ENCODE measurements around the gene TTN.
A peak's percentile ranks its signal among the peaks of the same experiment; 100 is the strongest.

The TTN gene

DNA sequence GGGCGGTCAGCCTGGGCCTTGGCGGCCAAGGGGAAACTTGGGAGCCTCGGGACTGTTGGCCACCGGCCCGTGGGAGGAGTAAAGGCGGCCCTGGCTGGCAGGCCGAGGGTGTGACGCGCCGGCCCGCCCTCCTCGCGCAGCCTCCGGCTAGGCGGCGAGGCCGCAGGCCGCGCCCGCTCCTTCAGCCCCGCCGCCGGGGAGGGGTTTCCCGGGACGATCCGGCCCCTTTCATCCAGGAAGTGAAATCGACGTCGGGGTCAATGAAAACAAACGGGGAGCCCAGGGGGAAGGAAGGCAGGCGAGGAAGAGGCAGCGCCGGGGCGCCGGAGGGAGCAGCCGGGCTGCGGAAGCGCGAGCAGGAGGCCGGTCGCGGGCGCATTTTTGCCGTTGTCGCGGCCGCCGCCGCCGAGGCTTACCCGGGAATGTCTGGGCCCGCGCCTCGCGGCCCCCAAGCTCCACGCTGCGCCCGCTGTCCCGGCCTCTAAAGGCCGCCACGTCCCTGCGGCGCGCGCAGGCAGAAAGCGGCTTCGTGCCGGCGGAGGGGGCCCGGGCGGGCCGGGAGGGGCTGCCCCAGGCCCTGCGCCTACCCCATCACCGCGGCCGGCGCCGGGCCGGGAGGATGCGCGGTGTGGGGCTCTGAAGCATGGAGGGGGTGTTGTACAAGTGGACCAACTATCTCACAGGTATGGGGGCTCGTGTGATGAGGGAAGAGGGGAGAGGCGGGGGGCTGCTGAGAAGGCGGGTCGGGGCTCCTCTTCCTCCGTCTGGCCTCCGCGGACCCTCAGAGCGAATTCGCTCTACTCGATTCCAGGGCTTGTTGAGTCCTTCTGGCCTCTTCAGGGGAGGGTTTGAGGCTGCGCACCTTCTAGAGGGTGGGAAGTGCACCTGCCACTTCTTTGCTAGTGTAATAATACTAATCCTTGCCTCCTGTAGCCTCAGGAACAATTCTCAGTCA is 326.7 kb downstream of the TTN start, which contains the start of gene PLEKHA3:
TSS of gene PLEKHA3 (plus strand) at position 231 of the 955 bp plus-strand sequence. CDS start at position 644, 413 bp downstream.
- peak; percentile 86 for DNase-seq

DNA sequence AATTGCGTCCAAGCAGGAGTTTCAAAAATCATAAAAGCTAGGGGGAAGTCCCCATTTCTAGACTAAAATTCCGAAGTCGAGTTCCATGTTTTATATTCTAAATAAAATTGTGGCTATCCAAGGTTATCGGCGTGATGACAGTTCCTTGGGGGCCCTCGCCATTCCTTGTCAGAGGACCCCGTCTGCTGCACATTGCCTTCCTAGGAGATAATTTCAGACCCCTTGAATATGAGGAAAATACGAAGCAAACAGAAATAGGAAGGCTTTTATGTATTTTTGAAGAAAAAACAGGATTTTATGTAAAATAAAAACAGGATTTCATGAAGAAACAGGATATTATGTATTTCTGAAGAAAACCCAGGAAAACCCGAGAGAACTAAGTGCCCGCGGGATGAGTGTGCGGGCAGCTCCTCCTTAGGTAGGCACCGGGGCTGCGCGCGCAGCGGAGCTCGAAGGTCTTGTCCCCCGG is 327.4 kb downstream of the TTN start:
- DNase-seq = no peak

- peak; percentile 12 for DNase-seq
These were observed 328.0 kb downstream of the TTN start for GRCh38 chr2:178479275-178479616.

DNA sequence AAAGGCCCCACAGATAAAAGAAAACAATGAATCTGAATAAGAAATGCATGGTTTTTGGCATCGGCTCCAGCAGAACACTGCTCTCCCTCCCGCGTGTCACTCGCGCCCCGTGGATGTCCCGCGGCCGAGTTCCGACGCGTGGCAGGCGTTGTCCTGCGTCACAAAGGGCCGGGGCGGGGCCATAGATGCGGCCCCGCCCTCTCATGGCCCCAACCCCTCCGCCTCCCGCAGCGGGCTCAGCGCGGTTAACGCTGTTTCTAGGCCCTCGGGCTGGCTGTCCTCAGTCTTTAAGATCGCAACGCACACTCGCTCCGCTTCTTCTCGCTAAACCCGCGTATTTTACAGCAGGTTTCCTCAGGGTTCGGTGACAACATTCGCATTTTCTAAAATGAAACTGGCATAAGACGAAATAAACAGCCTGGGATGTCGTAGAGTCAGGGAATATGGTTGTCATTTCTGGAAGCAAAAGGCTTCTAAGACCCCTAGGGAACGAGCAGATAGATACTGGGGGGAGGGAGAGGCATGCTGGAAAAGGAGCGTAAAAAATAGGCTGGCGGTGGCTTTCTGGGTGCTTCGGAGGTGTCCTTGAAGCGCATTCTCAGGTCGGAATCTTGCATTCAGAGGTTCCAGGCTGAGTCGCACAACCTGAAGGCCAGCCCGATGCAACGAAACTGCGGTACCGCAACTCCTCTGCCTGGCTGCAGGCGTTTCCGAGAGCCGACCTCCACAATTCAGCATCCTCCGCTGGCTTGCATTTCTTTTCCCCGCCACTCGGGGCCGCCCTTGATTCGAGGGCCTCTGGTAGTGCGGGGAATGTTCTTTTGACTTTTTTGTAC is 328.6 kb downstream of the TTN start, which contains the start of gene FKBP7:
TSS of gene FKBP7 (minus strand) at position 162 of the 836 bp plus-strand sequence. CDS start at position 61, 101 bp downstream.
- DNase-seq = peak; percentile 88

DNA sequence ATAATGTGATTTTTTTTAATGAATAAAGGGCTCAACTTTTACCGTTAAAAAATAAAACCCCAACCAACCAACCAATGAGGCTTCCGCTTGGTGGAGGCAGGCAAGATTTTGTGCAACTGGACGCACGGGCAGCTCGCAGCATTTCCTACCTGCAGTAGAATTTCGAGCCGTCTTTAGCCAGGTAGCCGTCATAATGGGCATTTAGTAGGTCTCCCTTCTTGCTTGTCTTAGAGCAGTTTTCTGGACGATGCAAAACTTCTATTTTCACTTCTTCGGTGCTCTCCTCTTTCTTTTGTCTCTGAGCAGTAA is 329.1 kb downstream of the TTN start:
- no peak for DNase-seq

DNA sequence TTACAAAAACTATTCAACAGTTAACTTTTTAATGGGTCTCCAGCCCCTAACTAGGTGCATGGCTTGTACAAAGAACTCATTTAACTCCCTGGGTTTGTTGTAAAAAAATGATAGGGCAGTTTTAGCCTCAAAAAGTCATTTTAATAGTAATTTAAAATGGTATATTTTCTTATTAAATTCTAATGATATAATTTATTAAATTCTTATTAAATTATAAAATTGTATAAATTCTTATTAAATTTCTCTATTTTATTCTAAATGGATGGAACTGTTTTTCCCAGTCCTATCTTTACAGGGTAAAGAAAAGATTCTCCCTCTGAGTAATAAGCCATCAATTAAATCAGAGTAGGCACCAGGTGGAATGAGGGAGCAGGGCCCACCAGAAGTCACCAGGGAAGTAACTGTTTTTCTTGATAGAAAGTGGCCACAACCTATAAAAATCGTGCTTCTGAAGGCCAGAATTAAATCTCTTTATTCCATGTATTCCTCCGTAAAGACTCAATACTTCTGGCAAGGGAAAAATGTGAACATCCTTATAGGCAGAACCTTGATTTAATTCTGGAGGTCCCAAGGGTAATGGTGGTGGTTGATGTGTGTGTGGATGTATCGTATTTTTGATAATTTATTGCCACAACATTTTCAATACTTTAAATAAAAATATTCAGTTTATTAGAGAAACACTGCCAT is 329.6 kb downstream of the TTN start:
- DNase-seq = no peak

- DNase-seq = no peak
These were observed 330.7 kb downstream of the TTN start for GRCh38 chr2:178476477-178476876.

All from CD4-positive, alpha-beta T cell treated with Interleukin-10 for 1 hour (primary cell).